Smooth muscle cell (in vitro differentiated cells): ENCODE results near the gene ELAPOR1. TPM values are rescaled to one million over a fixed set of nuclear protein-coding genes. Genes with fewer than 3 reads are reported as not detected.

Source experiments
- DNase-seq: peaks from one replicate; lab custom pipeline; 2025; ENCODE audit not compliant: unreplicated experiment; lab: John Stamatoyannopoulos, UW
- H2AFZ ChIP-seq: fragments of 200-600 bp; sonication (generic); 2 replicates; pipeline ENCODE4 v1.6.0; 2016; ENCODE audit warnings: antibody characterized with exemption, low read depth, mild to moderate bottlenecking
- H3F3A ChIP-seq: fragments of 200-600 bp; sonication (generic); 2 replicates; pipeline ENCODE4 v1.6.0; 2017; ENCODE audit warnings: antibody characterized with exemption, low read depth
- H3K27ac ChIP-seq: fragments of 200-600 bp; sonication (generic); 2 replicates; pipeline ENCODE4 v1.5.1; 2016; ENCODE audit warnings: low read depth, mild to moderate bottlenecking
- H3K27me3 ChIP-seq: fragments of 200-600 bp; sonication (generic); 2 replicates; pipeline ENCODE4 v1.6.1; 2016; ENCODE audit warnings: low read depth, mild to moderate bottlenecking
- H3K36me3 ChIP-seq: fragments of 200-600 bp; sonication (generic); 2 replicates; pipeline ENCODE4 v1.5.1; 2016; ENCODE audit warnings: low read depth
- H3K4me1 ChIP-seq: fragments of 200-600 bp; sonication (generic); 2 replicates; pipeline ENCODE4 v1.5.1; 2016; ENCODE audit warnings: low read depth
- H3K4me2 ChIP-seq: fragments of 200-600 bp; sonication (generic); 2 replicates; pipeline ENCODE4 v1.6.0; 2016; ENCODE audit warnings: mild to moderate bottlenecking
- H3K4me3 ChIP-seq: fragments of 200-600 bp; sonication (generic); 2 replicates; pipeline ENCODE4 v1.5.1; 2016; ENCODE audit warnings: mild to moderate bottlenecking
- H3K79me2 ChIP-seq: fragments of 200-600 bp; sonication (generic); 2 replicates; pipeline ENCODE4 v1.6.0; 2016; ENCODE audit warnings: low read depth, mild to moderate bottlenecking
- H3K9ac ChIP-seq: fragments of 200-600 bp; sonication (generic); 2 replicates; pipeline ENCODE4 v1.6.0; 2016; ENCODE audit warnings: low read depth
- H3K9me3 ChIP-seq: fragments of 200-600 bp; sonication (generic); replicated peaks from 2 replicates; pipeline ENCODE4 v1.5.1; 2016; ENCODE audit warnings: low read depth
- H4K20me1 ChIP-seq: fragments of 200-600 bp; sonication (generic); 2 replicates; pipeline ENCODE4 v1.6.0; 2016; ENCODE audit warnings: low read depth
- CTCF ChIP-seq: fragments of 200-600 bp; sonication (generic); IDR thresholded peaks from 2 replicates; pipeline ENCODE4 v1.5.1; 2017; ENCODE audit warnings: borderline replicate concordance, mild to moderate bottlenecking, antibody characterized with exemption; ENCODE audit not compliant: insufficient read depth, poor library complexity, severe bottlenecking
- WGBS: methylation state at CpG from one replicate; pipeline ENCODE4 v1.1.7; 2016; ENCODE audit warnings: low lambda C conversion rate; 5-methylcytosine and 5-hydroxymethylcytosine counted together
- polyA plus RNA-seq: library from polyadenylated mRNA; unstranded; fragments of >200 nt; fragmentation: Nextera tagmentation; extraction: Ambion mirVana; gene quantifications from 2 replicates; pipeline ENCODE4 v1.2.1, GENCODE V29; 2016
- total RNA-seq: library from RNA; depleted of rRNA; stranded (reverse); fragments of >200 nt; gene quantifications from 2 replicates; pipeline ENCODE4 v1.2.3, GENCODE V29; 2014

Gene ELAPOR1
- total and polyA plus RNA-seq, 2 experiments from 2014 or later = 3.5 TPM

DNA sequence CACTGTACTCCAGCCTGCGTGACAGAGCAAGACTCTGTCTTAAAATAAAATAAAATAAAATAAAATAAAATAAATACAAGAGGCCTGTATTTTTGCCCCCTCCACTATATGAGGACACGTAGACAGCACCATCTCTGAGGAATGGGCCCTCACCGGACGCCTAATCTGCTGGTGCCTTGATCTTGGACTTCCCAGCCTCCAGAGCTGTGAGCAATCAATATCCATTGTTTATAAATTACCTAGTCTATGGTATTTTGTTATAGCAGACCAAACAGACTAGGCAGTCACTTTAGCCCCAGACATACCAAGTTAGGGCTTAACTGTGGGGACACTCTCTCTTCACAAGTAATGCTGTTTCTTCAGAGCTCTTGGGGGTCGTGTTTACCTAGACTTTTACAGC, 6.4 kb downstream of the ELAPOR1 start:
- Histone ChIP-seq H3K36me3 (no peaks in the 10 kb centered on the region), H3K4me3 (no peak overlapping the region), H2AFZ (no peak overlapping the region), H3K4me1 (no peaks in the 10 kb centered on the region), H4K20me1 (no peaks in the 10 kb centered on the region), H3K9me3 (no peaks in the 10 kb centered on the region), H3K27me3 (peaks cover 11% of the 10 kb centered on the region), H3K79me2 (no peaks in the 10 kb centered on the region), H3K4me2 (no peak overlapping the region), H3F3A (no peaks in the 10 kb centered on the region), H3K9ac (no peak overlapping the region), H3K27ac (no peak overlapping the region)
- no peak for DNase-seq
- TF ChIP-seq CTCF = no peak
- WGBS = 92% methylated on average over 5 of the region's 5 CpGs

- H2AFZ ChIP-seq = no peak overlapping the region
- H3K4me3 ChIP-seq = no peak overlapping the region
- no peaks in the 10 kb centered on the region for H3K4me1 ChIP-seq
- H3K4me2 ChIP-seq = no peak overlapping the region
- no peaks in the 10 kb centered on the region for H3K36me3 ChIP-seq
- H4K20me1 ChIP-seq = no peaks in the 10 kb centered on the region
- H3K9me3 ChIP-seq = no peaks in the 10 kb centered on the region
- H3K27ac ChIP-seq = no peak overlapping the region
- H3K27me3 ChIP-seq = no peaks in the 10 kb centered on the region
- no peak overlapping the region for H3K9ac ChIP-seq
- no peak for DNase-seq
- no peaks in the 10 kb centered on the region for H3K79me2 ChIP-seq
- no peak for TF ChIP-seq CTCF
- H3F3A ChIP-seq = no peaks in the 10 kb centered on the region
- 90% methylated on average over 2 of the region's 2 CpGs for WGBS
Observed at GRCh38 chr1:109131059-109131458, 17.1 kb downstream of the ELAPOR1 start.

DNA sequence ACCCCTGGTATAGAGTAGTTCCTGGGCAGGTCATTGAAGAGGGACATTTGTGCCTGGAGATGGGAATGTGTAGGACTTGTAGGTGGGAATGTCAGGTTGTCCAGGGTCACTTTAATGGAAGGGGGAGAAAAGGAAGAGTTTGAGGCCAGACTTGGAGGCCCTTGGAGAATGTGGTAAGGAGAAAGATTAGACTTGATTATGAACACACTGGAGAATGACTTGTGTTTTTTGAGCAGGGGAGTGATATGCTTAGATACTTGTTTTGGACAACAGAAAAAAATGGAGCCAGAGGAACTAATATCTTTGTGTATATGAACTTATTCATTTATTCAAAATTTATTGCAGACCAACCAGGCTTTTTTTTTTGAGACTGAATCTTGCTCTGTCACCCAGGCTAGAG, 17.9 kb downstream of the ELAPOR1 start:
- H3F3A ChIP-seq = no peaks in the 10 kb centered on the region
- H4K20me1 ChIP-seq = no peaks in the 10 kb centered on the region
- H3K27ac ChIP-seq = no peak overlapping the region
- no peaks in the 10 kb centered on the region for H3K9me3 ChIP-seq
- no peak for DNase-seq
- H2AFZ ChIP-seq = no peak overlapping the region
- no peaks in the 10 kb centered on the region for H3K27me3 ChIP-seq
- no peaks in the 10 kb centered on the region for H3K4me1 ChIP-seq
- no peak overlapping the region for H3K4me2 ChIP-seq
- no peaks in the 10 kb centered on the region for H3K79me2 ChIP-seq
- no peaks in the 10 kb centered on the region for H3K36me3 ChIP-seq
- H3K9ac ChIP-seq = no peak overlapping the region
- no peak for TF ChIP-seq CTCF
- no peak overlapping the region for H3K4me3 ChIP-seq

GRCh38 chr1:109133002-109133706, 19.2 kb downstream of the ELAPOR1 start:
- no peak for TF ChIP-seq CTCF
- Histone ChIP-seq H3K4me3 (no peak overlapping the region), H4K20me1 (no peaks in the 10 kb centered on the region), H3K4me2 (no peak overlapping the region), H2AFZ (no peak overlapping the region), H3K27ac (no peak overlapping the region), H3K79me2 (no peaks in the 10 kb centered on the region), H3K27me3 (no peaks in the 10 kb centered on the region), H3K9me3 (no peaks in the 10 kb centered on the region), H3K36me3 (no peaks in the 10 kb centered on the region), H3K4me1 (no peaks in the 10 kb centered on the region), H3F3A (no peaks in the 10 kb centered on the region), H3K9ac (no peak overlapping the region)
- no peak for DNase-seq
- WGBS = 90% methylated on average over 4 of the region's 4 CpGs
